ENCODE measurements around the gene MAPK12.

- TF ChIP-seq CTCF (conservative IDR thresholded peaks at IDR 0.05 in 1 of 2, IDR thresholded peaks at IDR 0.05 in 1 of 2; ENCODE audit: extremely low read depth in 1 of 2, insufficient read depth in 1 of 2, low read depth in 1 of 2, low read length in 2 of 2) (no peak), EZH2 (IDR thresholded peaks at IDR 0.05; ENCODE audit: borderline replicate concordance, low read length) (no peak)
Observed at GRCh38 chr22:50257451-50258360, 3.8 kb downstream of the MAPK12 start.
